Pancreas (tissue), 10 donors: Measurements from ENCODE around the gene UBL3. TPM values are rescaled to one million over a fixed set of nuclear protein-coding genes. Genes with fewer than 3 reads are reported as not detected.

Source experiments
- ATAC-seq, 4 donors: fragments of 200-7000 bp; cut with Tn5 transposase; one replicate each; pipeline versions ENCODE4 v1.8.0 to v1.9.1; 2020; ENCODE audit warnings: mild to moderate bottlenecking in 4 of 4, moderate library complexity in 4 of 4
- DNase-seq, 6 donors: peaks; one replicate each; pipeline ENCODE4 v3.0.0-alpha.2; 2020
- FAIRE-seq: peaks from 2 replicates; lab custom pipeline; 2012; peaks lifted over from hg19 to GRCh38; lab: Jason Lieb, UNC
- H3K27ac ChIP-seq, 4 donors: fragments of 200-600 bp; sonication (generic); 1 replicate in 3 of 4; 2 replicates in 1 of 4; pipeline versions ENCODE4 v1.5.0 to v1.8.0; 2020
- H3K27me3 ChIP-seq, 4 donors: fragments of 200-600 bp; one replicate each; pipeline ENCODE4 v1.8.0; 2021
- H3K36me3 ChIP-seq, 3 donors: fragments of 200-600 bp; sonication (generic) in 1 of 3; one replicate each; pipeline versions ENCODE4 v1.5.0 to v1.8.0; 2020 to 2021
- H3K4me1 ChIP-seq, 3 donors: fragments of 200-600 bp; one replicate each; pipeline ENCODE4 v1.8.0; 2021
- H3K4me3 ChIP-seq, 4 donors: fragments of 200-600 bp; sonication (generic) in 2 of 4; one replicate each; pipeline versions ENCODE4 v1.5.0 to v1.8.0; 2020 to 2021
- H3K9me3 ChIP-seq, 4 donors: fragments of 200-600 bp; one replicate each; pipeline ENCODE4 v1.8.0; 2021
- WGBS, 2 donors: extraction: QIAGEN DNeasy Blood & Tissue Kit; methylation state at CpG; one replicate each; pipeline ENCODE4 v1.1.7; 2013; 5-methylcytosine and 5-hydroxymethylcytosine counted together
- intact Hi-C, 3 donors: fragments of 100-400 bp; cut with DNase I; formaldehyde crosslinking; loops; one replicate each; pipeline versions ENCODE4 v1.11.1 to v1.14.2; 2022
- polyA plus RNA-seq, 2 donors: library from polyadenylated mRNA; stranded (reverse); fragments of 200-250 nt; gene quantifications; one replicate each; pipeline ENCODE4 v1.2.3, GENCODE V29; 2013
- total RNA-seq, 6 donors: library from RNA; stranded (reverse); fragmentation: NEBNext Ultra II Directional in 4 of 6; extraction: Animal tissue kit (Norgen Biotek cat#: 25700) in 4 of 6; gene quantifications; one replicate each; pipeline versions ENCODE4 v1.2.1 to v1.2.4, GENCODE V29; 2021 to 2023
- TF ChIP-seq, protein P1 (sequence below), 4 donors: fragments of 200-600 bp; sonication (generic) in 3 of 4; IDR thresholded peaks; one replicate each; pipeline versions ENCODE4 v1.5.0 to v1.8.0; 2021; ENCODE audit warnings: antibody characterized with exemption in 4 of 4
- donor health status: healthy with polysubstance abuse.
- donor health status: DM: no; HTN: no; CAD: no; lungs with moderate emphysema.
- donor health status: DM: no; HTN: no; CAD: no.
- donor health status: control.
- donor health status: control.
- donor health status: Bipolar disorder and iron deficiency.
- donor health status: DM: yes; HTN: yes; CAD: no.
- donor health status: DM: no; HTN: no; CAD: no.
- donor health status: DM: no; HTN: no; CAD: no.
- donor health status: DM: yes; HTN: yes; CAD: no.

The UBL3 gene
- total and polyA plus RNA-seq, 8 donors = 9.7 to 31.5 (median 23.1) TPM

DNA sequence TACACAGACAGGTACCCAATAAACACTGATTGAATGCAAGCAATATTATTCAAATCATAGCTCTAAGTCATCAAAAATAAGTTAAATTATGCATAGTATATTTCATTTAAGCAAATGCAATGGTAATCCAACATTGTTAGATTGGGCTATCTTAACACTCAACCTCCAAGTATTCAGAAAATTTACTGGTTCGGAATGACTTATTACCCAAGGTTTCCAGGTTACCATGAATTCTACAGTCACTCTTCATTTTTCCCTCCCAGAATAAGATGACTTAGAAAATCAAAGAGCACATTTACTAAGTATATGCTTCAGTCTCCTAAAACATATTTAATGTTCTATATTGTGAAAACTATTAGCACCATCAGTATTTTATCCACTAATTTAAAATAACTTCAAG is 6.0 kb downstream of the UBL3 start:
- no peak overlapping the region for H3K27ac ChIP-seq
- no peaks in the 10 kb centered on the region for H3K36me3 ChIP-seq
- DNase-seq (no peak), FAIRE-seq (peak; percentile 81), ATAC-seq (no peak)
- WGBS, 2 donors = 82 to 88% methylated on average over 1 of the region's 1 CpG
- no peaks in the 10 kb centered on the region for H3K27me3 ChIP-seq
- H3K9me3 ChIP-seq = no peaks in the 10 kb centered on the region
- intact Hi-C loops = no loop called here
- peaks cover 3 to 37% (median 21%) of the 10 kb centered on the region in 3 donors for H3K4me1 ChIP-seq
- no peak overlapping the region for H3K4me3 ChIP-seq
- TF ChIP-seq, protein P1, sequence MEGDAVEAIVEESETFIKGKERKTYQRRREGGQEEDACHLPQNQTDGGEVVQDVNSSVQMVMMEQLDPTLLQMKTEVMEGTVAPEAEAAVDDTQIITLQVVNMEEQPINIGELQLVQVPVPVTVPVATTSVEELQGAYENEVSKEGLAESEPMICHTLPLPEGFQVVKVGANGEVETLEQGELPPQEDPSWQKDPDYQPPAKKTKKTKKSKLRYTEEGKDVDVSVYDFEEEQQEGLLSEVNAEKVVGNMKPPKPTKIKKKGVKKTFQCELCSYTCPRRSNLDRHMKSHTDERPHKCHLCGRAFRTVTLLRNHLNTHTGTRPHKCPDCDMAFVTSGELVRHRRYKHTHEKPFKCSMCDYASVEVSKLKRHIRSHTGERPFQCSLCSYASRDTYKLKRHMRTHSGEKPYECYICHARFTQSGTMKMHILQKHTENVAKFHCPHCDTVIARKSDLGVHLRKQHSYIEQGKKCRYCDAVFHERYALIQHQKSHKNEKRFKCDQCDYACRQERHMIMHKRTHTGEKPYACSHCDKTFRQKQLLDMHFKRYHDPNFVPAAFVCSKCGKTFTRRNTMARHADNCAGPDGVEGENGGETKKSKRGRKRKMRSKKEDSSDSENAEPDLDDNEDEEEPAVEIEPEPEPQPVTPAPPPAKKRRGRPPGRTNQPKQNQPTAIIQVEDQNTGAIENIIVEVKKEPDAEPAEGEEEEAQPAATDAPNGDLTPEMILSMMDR (IDR thresholded peaks at IDR 0.05) = no peak

DNA sequence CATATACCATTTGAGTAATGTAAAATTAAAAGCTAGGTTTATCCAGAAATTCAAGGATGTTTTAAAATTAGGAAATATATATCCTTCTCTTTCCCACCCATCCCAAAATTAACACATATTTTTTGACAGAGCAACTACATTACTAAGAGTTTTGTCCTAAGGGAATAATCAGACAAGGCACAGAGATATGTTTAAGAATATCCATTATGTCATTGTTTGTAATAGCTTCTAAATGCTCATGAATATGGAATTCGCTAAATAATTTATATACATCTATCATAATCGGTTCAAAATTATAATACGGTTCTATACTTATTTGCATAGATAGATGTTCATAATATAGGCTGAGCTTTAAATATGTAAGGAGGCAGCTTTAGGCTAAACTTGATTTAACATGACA is 9.8 kb downstream of the UBL3 start:
- no peaks in the 10 kb centered on the region for H3K27me3 ChIP-seq
- H3K4me1 ChIP-seq = peaks cover 3 to 39% (median 10%) of the 10 kb centered on the region in 3 donors
- 75 to 76% methylated on average over 3 of the region's 3 CpGs for WGBS, 2 donors
- intact Hi-C loops = no loop called here
- H3K36me3 ChIP-seq = no peaks in the 10 kb centered on the region
- no peak overlapping the region for H3K4me3 ChIP-seq
- H3K9me3 ChIP-seq = no peaks in the 10 kb centered on the region
- ATAC-seq = no peak
- no peak for DNase-seq
- FAIRE-seq = peak; percentile 77
- TF ChIP-seq, protein P1 (IDR thresholded peaks at IDR 0.05) = no peak
- H3K27ac ChIP-seq = no peak overlapping the region

DNA sequence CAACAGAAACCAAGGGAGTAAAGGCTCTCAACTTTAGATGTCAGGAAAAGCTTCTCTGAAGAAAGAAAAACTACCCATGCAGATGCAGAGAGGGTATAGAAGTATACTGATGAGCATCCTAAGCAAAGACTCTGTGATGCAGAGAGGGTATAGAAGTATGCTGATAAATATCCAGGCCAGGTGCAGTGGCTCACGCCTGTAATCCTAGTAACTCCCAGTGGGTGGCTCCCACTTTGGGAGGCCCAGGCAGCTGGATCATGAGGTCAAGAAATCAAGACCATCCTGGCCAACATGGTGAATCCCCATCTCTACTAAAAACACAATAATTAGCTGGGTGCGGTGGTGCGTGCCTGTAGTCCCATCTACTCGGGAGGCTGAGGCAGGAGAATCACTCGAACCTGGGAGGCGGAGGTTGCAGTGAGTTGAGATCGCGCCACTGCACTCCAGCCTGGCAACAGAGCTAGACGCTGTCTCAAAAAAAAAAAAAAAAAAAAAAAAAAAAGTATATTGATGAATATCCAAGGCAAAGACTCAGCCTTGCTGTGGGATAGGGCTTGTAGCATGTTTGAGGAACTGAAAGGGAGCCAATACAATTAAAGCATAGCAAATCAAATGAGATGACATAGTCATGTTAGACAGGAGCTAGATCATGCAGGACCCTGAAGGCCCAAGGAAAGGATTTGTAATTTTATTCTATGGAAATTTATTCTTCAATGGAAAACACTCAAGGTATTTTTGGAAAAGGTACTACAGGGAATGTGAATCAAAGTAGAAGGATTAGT is 14.9 kb downstream of the UBL3 start:
- no peak for FAIRE-seq
- intact Hi-C loops = loop anchor here in 1 of 3 donors (10.0 kb wide), 1 partner anchor 51 kb away; no protein-coding TSS in a partner anchor
- Histone ChIP-seq H3K4me3 (no peak overlapping the region), H3K27me3 (peaks cover 0 to 2% (median 0%) of the 10 kb centered on the region in 4 donors), H3K4me1 (peaks cover 5 to 18% (median 6%) of the 10 kb centered on the region in 3 donors), H3K36me3 (no peaks in the 10 kb centered on the region), H3K27ac (no peak overlapping the region), H3K9me3 (no peaks in the 10 kb centered on the region)
- peak in 2 of 4 donors; percentile 32 to 37 for ATAC-seq
- TF ChIP-seq, protein P1 (IDR thresholded peaks at IDR 0.05) = no peak
- no peak for DNase-seq
- WGBS, 2 donors = 97% methylated on average over 9 of the region's 9 CpGs

DNA sequence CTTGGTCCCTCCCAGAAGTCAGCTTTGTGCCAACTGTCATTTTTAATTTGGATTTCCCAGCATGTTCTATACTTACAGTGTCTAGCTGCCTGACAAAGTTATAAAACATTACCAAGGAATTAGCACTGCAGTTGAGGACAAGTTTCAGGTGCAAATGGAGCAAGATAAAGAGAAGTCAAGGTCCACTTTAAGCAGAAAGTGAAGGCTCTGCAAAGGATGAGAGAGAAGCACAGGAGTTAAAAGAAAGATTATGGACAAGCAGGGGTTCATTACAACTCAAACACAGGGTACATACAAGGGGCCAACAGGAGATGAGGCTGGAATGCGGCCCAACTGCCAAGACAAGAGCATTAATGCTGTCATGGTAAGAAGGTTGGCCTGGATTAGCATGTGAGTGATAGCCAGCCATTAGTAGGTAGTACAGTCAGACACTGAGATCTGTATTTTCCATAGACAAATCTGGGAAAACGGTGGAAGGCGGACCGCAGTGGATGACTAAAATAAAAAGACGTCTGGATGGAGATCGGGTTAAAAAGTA is 17.6 kb downstream of the UBL3 start:
- Histone ChIP-seq H3K9me3 (no peaks in the 10 kb centered on the region), H3K4me3 (no peak overlapping the region), H3K27me3 (peaks cover 0 to 2% (median 0%) of the 10 kb centered on the region in 4 donors), H3K4me1 (peaks cover 5 to 6% (median 5%) of the 10 kb centered on the region in 3 donors), H3K27ac (no peak overlapping the region), H3K36me3 (no peaks in the 10 kb centered on the region)
- intact Hi-C loops = loop anchor here in 1 of 3 donors (10.0 kb wide), 1 partner anchor 48 kb away; no protein-coding TSS in a partner anchor
- 78 to 79% methylated on average over 6 of the region's 6 CpGs for WGBS, 2 donors
- FAIRE-seq = no peak
- no peak for DNase-seq
- TF ChIP-seq, protein P1 (IDR thresholded peaks at IDR 0.05) = no peak
- ATAC-seq = no peak
